SH-SY5Y (cell line): Measurements from ENCODE around the gene XXYLT1.

Source experiments
- GATA2 ChIP-seq: IDR thresholded peaks from 2 replicates; pipeline ENCODE4 v1.6.1; 2011; ENCODE audit warnings: mild to moderate bottlenecking, low read depth, low read length
- GATA3 ChIP-seq: IDR thresholded peaks from 2 replicates; pipeline ENCODE4 v1.6.1; 2011; ENCODE audit warnings: low read depth, mild to moderate bottlenecking, low read length, moderate library complexity

XXYLT1 gene

DNA sequence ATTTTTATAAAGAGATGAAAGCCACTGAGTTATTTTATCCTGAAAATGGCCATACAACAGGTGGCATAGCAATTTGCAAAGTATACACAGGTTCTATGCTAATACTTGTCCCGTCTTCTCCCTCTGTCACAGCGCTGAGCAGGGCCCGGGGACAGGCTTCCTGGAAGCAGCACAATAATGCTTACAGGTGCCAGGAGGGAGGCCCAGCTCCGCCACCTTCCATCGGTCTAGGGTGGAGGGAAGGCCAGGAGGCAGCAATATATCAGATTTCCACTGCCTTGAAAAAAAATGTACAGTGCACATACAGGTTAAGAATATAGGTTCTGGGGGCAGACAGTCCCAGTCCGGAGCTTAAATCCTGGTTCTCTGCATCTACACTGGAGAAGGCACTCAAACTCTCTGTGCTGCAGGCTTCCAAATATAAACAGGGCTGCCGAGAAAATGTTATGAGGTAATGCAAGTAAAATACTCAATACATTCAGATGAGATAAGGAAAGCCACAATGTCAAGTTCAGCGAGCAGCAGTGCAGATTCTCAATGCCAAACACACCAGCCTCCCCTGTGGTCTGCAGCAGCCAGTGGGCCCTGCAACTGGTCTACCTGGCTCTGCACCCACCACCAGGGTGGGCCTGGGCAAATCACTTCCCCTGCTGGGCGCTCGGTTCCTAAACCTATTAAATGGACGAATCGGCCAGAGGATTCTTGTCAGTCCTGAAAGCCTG is 189.6 kb downstream of the XXYLT1 start:
- no peak for TF ChIP-seq GATA2
- no peak for TF ChIP-seq GATA3

GRCh38 chr3:195080571-195081151 is 190.3 kb downstream of the XXYLT1 start:
- TF ChIP-seq GATA3 (no peak), GATA2 (no peak)

DNA sequence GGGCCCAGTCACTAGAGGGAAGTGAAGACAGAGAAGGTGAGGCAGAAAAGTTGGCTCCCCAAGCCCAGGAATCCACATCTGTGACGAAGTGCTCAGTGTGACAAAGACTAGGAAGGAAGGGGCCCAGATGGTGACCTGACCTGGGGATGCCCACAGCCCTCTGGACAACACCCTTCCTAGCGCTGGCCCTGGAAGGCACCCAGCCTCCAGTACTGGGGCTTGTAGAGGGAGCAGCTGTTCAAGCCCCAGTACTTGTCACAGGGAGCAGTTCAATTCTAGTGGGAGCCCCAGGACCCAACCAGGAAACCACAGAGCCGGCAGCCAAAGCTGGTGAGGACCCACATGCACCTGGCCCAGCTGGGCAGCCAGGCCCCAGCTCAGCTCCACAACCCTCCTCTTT is 190.8 kb downstream of the XXYLT1 start:
- TF ChIP-seq GATA2 (no peak), GATA3 (no peak)

GRCh38 chr3:195079636-195080035 is 191.3 kb downstream of the XXYLT1 start:
- no peak for TF ChIP-seq GATA3
- TF ChIP-seq GATA2: no peak

GRCh38 chr3:195078891-195079440 is 192.0 kb downstream of the XXYLT1 start:
- TF ChIP-seq GATA3 (no peak), GATA2 (no peak)

- TF ChIP-seq GATA2 (no peak), GATA3 (no peak)
Measured at GRCh38 chr3:195077611-195078540, 193.1 kb downstream of the XXYLT1 start.

DNA sequence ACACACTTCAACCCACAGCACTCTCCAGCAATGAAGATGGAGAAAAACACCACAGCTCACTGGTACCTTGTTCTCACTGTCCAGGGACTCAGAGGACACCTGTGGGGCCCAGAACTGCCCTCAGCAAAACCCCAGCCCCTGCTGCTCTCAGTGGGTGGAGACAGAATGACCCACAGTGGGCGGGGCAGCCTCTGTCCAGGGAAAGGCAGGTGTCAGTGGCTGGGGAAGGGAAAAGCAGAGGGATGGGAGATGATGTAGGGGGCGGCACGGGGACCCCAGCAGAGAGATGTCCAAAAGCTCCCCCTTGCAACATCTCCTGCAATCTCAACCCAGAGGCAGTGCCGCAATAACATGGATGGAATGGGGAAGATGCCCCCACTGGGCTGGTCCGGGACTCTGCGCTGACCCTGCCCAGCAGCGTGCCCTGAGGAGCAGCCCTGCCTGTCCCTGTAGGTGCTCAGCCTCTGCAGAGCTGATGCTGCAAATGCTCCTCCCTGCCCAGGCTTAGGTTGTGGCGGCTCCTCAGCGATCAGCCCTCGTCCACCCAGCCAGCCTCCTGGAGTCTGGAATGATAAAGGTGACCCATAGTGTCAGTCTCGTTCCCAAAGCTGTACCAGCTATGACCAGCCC is 193.9 kb downstream of the XXYLT1 start:
- TF ChIP-seq GATA2 (no peak), GATA3 (no peak)

DNA sequence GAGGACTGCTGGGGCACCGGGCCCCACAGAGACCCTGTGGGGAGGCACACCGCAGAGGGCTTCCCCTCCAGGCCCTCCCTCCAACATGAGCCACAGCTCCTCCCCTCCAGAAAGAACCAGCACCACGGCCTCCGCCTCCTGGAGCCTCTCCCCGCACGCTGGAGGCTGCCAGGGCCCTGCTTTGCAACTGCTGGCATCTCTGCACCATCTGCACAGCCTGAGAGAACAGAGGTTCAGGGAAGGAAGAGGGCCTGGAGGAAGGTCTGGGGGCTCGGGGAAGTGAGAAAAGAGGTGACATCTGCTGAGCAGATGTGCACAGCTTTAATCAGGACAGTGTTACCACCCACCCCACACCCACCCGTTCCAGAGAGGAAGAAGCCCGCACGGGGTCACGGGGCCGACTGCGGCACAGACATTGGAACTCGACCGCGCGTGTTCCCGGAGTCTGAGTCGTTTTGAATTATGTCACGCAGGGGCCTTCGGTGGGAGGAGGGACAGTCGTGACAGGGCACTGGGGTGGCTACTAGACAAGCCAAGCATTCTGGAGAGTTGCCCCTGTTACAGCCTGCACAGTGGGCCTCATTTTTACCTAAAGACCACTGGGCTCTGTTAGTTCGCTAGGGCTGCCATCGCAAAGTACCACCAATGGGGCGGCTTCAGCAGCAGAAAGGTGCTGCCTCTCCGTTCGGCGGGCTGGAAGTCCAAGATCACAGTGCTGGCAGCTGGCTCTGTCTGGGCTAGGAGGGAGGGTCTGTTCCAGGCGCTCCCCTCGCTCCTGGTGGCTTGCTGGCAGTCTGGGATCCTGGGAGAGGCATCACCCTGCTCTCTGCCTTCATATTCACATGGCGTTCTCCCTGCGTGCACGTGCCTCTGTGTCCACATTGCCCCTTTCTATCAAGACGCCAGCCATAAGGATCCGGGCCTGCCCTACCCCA is 194.8 kb downstream of the XXYLT1 start:
- no peak for TF ChIP-seq GATA3
- no peak for TF ChIP-seq GATA2

GRCh38 chr3:195075199-195075940 is 195.6 kb downstream of the XXYLT1 start:
- no peak for TF ChIP-seq GATA3

DNA sequence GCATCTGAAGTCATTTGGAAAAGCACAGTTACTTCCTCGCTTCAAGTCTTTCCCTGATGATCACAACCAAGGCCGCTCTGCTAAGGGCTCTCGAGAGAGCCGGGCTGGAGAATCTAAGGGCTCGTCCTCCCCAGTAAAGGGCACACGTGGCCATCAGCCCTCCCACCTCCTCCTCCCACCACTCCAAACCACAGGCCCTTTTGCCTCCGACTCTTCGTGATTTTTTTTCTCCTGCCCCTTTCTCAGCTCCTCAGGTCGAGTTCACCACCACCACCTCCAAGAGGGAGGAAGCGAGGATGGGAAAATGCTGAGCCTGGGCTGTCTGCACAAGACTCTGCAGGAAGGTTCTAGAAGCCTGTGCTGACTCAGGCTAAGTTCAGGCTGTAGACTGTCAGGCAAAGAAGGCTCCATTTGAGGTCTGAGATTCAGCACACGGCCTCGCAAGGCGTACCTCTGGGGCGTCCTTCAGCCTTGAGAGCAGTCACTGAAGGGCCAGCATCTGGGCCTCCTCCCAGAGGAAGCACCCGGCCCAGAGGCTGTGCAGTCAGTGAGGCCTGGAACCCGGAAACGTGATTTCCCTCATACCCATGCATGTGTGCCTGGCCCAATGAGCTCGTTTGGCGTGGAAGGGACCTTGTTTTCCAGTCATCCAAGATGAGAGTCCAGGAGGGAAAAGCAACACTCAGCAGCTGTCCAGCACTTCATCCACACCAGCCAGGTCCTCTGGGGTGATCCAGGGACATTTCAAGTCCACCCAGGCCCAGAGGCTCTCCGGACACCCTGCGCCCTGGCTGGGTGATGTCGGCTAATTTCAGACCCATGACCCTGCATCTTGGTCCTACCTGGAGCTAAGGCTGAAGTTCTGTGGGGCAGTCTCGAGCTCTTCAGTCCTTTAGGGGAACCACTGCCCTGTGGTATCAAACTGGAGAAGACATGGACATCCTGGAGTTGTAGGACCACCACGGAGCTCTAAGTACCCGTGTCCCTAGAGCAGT is 196.8 kb downstream of the XXYLT1 start:
- TF ChIP-seq GATA3: no peak
- TF ChIP-seq GATA2: no peak

DNA sequence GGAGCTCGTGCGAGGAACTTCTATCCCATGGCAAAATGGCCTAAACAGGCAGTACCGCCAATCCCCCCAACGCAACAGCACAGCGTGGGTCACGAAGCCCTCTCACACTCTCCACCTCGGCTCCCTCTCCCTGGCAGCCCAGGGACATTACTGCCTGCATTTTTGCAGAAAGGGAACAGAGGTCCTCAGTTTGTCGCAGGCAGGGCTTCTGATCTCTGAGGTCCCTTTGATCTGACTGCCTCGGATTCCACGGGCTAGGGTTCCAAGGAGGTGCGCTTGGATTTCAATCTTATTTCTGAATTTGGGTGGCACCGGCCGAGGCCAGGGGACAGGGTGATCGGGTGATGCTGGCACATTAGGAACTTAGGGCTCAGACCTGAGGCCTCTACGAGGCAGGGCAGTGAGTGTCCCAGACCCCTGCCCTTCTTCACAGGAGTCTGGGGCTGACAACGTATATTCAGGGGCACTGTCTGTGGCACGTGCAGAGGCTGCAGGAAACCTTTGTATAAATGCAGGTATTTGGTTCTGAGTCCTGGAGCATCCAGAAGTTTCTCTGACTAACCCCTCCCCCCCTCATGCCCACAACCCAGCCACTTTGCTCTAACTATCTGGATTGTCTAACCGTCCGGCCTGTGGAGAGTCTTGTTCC is 197.9 kb downstream of the XXYLT1 start:
- TF ChIP-seq GATA2 (no peak), GATA3 (no peak)
